ENCODE measurements around the gene SGSM2.

- TF ChIP-seq EP300 (IDR thresholded peaks at IDR 0.05; ENCODE audit: borderline replicate concordance) = no peak
- no peak for TF ChIP-seq CEBPB (IDR thresholded peaks at IDR 0.05)
- TF ChIP-seq CREB1 (IDR thresholded peaks at IDR 0.05; ENCODE audit: low read depth) = no peak
- TF ChIP-seq RAD21 (IDR thresholded peaks at IDR 0.05; ENCODE audit: low read depth) = no peak
- TF ChIP-seq TAF1 (IDR thresholded peaks at IDR 0.05; ENCODE audit: low read depth) = no peak
- TF ChIP-seq MAX (IDR thresholded peaks at IDR 0.05) = no peak
- no peak for TF ChIP-seq EGR1 (IDR thresholded peaks at IDR 0.05)
- TF ChIP-seq REST (IDR thresholded peaks at IDR 0.05; ENCODE audit: low read depth) = no peak
- TF ChIP-seq FOXM1 (IDR thresholded peaks at IDR 0.05; ENCODE audit: borderline replicate concordance, low read depth) = no peak
- no peak for TF ChIP-seq ZBTB7A (IDR thresholded peaks at IDR 0.05; ENCODE audit: low read depth)
- no peak for TF ChIP-seq TEAD4 (IDR thresholded peaks at IDR 0.05)
- TF ChIP-seq USF1 (IDR thresholded peaks at IDR 0.05) = no peak
- no peak for TF ChIP-seq TCF12 (IDR thresholded peaks at IDR 0.05; ENCODE audit: low read depth)
Observed at GRCh38 chr17:2427910-2428309, 90.6 kb downstream of the SGSM2 start.

All from Ishikawa (cell line).